Measurements from ENCODE around the gene FILIP1.
A peak's percentile ranks its signal among the peaks of the same experiment; 100 is the strongest.

The FILIP1 gene

DNA sequence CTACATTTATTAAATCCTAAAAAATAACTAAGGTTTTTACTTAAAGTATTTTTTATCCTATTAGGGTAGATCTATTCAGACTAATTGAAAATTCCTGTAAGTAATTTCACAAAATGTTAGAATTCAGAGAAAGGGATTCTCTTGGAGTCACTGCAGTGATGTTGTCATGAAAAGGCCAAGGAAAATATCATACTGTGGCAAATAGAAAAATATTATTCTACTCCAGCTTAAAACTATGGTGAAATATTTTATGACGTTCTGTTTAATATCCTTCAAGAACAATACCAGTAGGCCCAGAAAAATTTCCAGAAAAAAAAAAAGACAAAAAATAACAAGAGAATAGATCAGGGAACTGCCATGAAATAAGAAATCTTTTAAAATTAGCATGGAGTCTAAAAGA lies 73.6 kb downstream of the FILIP1 start:
- H3K4me3 ChIP-seq (ENCODE audit: control insufficient read depth, low read depth, low read length): no peak overlapping the region
- DNase-seq (ENCODE audit: low read depth): no peak
- TF ChIP-seq, protein P1, sequence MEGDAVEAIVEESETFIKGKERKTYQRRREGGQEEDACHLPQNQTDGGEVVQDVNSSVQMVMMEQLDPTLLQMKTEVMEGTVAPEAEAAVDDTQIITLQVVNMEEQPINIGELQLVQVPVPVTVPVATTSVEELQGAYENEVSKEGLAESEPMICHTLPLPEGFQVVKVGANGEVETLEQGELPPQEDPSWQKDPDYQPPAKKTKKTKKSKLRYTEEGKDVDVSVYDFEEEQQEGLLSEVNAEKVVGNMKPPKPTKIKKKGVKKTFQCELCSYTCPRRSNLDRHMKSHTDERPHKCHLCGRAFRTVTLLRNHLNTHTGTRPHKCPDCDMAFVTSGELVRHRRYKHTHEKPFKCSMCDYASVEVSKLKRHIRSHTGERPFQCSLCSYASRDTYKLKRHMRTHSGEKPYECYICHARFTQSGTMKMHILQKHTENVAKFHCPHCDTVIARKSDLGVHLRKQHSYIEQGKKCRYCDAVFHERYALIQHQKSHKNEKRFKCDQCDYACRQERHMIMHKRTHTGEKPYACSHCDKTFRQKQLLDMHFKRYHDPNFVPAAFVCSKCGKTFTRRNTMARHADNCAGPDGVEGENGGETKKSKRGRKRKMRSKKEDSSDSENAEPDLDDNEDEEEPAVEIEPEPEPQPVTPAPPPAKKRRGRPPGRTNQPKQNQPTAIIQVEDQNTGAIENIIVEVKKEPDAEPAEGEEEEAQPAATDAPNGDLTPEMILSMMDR (conservative IDR thresholded peaks at IDR 0.05; ENCODE audit: control insufficient read depth, insufficient read depth, low read depth, low read length): no peak

- DNase-seq (ENCODE audit: low read depth): no peak
- no peak overlapping the region for H3K4me3 ChIP-seq (ENCODE audit: control insufficient read depth, low read depth, low read length)
- TF ChIP-seq, protein P1 (conservative IDR thresholded peaks at IDR 0.05; ENCODE audit: control insufficient read depth, insufficient read depth, low read depth, low read length): no peak
Measured at GRCh38 chr6:75419416-75419815, 74.2 kb downstream of the FILIP1 start.

GRCh38 chr6:75418233-75418632 lies 75.4 kb downstream of the FILIP1 start:
- DNase-seq (ENCODE audit: low read depth): peak; percentile 52
- no peak overlapping the region for H3K4me3 ChIP-seq (ENCODE audit: control insufficient read depth, low read depth, low read length)
- TF ChIP-seq, protein P1 (conservative IDR thresholded peaks at IDR 0.05; ENCODE audit: control insufficient read depth, insufficient read depth, low read depth, low read length): no peak

DNA sequence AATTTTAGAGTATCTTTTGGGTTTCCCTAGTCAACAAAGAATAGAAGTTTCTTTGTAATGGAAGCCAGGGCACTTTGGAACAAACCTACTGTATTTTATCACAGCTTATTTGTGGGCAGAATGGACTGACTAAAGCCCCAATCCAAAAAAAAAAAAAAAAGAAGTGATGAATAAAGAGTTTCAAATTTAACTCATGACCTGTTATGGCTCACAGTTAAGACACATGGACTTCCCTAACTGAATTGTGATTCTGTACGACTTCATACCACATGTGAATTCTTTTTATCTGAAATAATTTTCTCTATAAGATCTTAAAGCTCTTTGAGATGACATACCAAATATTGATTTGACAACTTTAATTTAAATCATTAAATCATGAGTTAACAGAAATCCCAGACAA lies 77.2 kb downstream of the FILIP1 start:
- no peak for DNase-seq (ENCODE audit: low read depth)
- no peak overlapping the region for H3K4me3 ChIP-seq (ENCODE audit: control insufficient read depth, low read depth, low read length)
- TF ChIP-seq, protein P1 (conservative IDR thresholded peaks at IDR 0.05; ENCODE audit: control insufficient read depth, insufficient read depth, low read depth, low read length): no peak

- TF ChIP-seq, protein P1 (conservative IDR thresholded peaks at IDR 0.05; ENCODE audit: control insufficient read depth, insufficient read depth, low read depth, low read length): no peak
- DNase-seq (ENCODE audit: low read depth): no peak
- no peak overlapping the region for H3K4me3 ChIP-seq (ENCODE audit: control insufficient read depth, low read depth, low read length)
Measured at GRCh38 chr6:75415804-75416203, 77.8 kb downstream of the FILIP1 start.

- no peak for DNase-seq (ENCODE audit: low read depth)
- H3K4me3 ChIP-seq (ENCODE audit: control insufficient read depth, low read depth, low read length): no peak overlapping the region
- TF ChIP-seq, protein P1 (conservative IDR thresholded peaks at IDR 0.05; ENCODE audit: control insufficient read depth, insufficient read depth, low read depth, low read length): no peak
Measured at GRCh38 chr6:75414445-75415021, 79.1 kb downstream of the FILIP1 start.
